ENCODE measurements around the gene MORN5. TPM values are rescaled to one million over a fixed set of nuclear protein-coding genes. Genes with fewer than 3 reads are reported as not detected.

MORN5 gene
- total RNA-seq, 2 donors from 2014 or later = not detected

DNA sequence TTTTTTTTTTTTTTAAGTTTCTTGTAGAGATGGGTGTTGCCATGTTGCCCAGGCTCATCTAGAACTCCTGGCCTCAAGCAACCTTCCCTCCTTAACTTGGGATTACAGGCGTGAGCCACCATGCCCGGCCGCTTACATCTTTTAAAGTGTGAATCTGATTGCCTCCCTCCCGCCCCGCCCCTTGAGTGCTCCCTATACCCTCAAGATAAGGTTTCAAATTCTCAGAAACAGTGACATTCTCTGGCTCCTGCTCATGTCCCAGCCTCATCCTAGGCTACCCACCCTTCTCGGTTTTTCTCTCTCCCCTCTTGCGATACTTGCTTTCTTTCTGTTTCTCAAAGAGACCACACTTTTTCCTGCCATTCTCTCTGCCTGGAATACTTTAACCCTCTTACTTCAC is 12.4 kb downstream of the MORN5 start:
- Mint-ChIP-seq H3K36me3 (ENCODE audit: insufficient read depth in 2 of 2) (no peaks in the 10 kb centered on the region), H3K27me3 (ENCODE audit: low read depth) (peaks cover 36% of the 10 kb centered on the region), H3K4me1 (ENCODE audit: low read depth) (no peaks in the 10 kb centered on the region), H3K27ac (no peak overlapping the region), H3K9me3 (no peaks in the 10 kb centered on the region), H3K4me3 (no peak overlapping the region)
- no peak for ATAC-seq (replicated peaks in 1 of 2)
- DNase-seq = no peak

DNA sequence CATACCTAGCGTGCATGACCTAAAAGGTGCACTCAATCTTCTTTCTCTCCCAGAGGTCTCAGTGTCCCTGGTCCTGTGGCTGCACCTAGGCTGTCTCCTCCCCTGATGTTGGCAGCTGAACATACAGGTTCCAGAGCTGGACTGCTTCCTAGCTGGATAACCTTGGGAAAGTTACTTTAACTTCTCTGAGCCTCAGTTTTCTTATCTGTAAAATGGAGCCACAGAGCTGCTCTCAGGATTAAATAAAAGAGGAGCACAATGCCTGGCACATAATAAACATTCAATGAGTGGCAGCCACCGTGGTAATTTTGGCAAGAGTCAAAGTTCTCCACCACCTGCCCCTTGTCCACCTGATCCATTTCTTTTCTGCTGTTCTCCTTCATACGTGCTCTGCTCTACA is 14.0 kb downstream of the MORN5 start:
- Mint-ChIP-seq H3K36me3 (ENCODE audit: insufficient read depth in 2 of 2) (no peaks in the 10 kb centered on the region), H3K4me1 (ENCODE audit: low read depth) (no peaks in the 10 kb centered on the region), H3K9me3 (no peaks in the 10 kb centered on the region), H3K27ac (no peak overlapping the region), H3K4me3 (no peak overlapping the region), H3K27me3 (ENCODE audit: low read depth) (peaks cover 32% of the 10 kb centered on the region)
- DNase-seq (no peak), ATAC-seq (replicated peaks in 1 of 2) (no peak)

DNA sequence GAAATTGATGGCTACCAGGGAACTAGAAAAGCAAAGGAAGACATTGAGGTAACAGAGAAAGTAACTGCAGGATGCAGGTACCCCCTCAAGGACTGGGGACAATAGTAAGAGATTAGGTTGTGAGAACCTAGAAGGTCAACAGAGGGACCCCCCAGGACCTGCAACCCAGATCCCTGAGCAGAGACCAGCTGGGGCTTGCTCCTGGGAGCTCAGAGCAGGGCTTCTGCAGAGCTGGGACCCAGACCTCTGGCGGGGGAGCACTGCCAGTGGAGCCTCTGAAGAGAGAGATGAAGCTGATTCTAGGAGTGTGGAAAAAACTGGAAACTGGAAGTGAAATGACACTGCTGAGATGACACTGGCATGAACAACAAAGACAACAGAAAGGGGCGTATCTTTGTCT is 17.2 kb downstream of the MORN5 start:
- H3K4me3 Mint-ChIP-seq = no peak overlapping the region
- DNase-seq = no peak
- H3K9me3 Mint-ChIP-seq = no peaks in the 10 kb centered on the region
- peaks cover 29% of the 10 kb centered on the region for H3K27me3 Mint-ChIP-seq (ENCODE audit: low read depth)
- H3K36me3 Mint-ChIP-seq (ENCODE audit: insufficient read depth in 2 of 2) = no peaks in the 10 kb centered on the region
- ATAC-seq (replicated peaks in 1 of 2) = no peak
- no peak overlapping the region for H3K27ac Mint-ChIP-seq
- no peaks in the 10 kb centered on the region for H3K4me1 Mint-ChIP-seq (ENCODE audit: low read depth)

DNA sequence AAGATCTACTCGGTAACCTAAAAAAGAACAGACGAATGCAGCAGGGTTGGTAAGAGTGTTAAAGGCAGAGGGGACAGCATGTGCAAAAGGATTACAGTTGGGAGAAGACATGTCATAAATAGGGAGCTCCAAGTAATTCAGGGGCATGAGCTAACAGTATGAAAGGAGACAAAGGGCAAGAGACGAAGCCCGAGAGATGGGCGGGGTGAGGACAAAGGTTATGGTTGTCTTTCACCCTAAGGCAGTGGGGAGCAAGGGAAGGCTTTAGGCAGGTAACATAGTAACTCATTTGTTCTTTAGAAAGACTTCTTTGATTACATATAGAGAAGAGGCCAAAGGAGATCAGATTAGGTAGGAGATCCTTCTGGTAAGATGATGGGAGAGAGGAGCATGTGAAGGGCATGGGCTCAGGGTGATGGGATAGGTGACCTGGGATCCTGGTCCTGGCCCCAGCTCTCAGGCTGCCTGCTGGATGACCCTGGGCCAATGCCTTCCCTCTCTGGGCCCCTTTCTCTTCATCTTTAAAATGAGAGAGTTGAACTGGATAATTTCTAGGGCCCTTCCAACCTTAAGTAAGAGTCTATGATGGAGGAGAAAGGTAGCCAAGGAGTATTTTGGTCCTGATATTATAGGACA is 19.5 kb downstream of the MORN5 start:
- DNase-seq (no peak), ATAC-seq (replicated peaks in 1 of 2) (no peak)
- Mint-ChIP-seq H3K27me3 (ENCODE audit: low read depth) (peaks cover 20% of the 10 kb centered on the region), H3K4me3 (no peak overlapping the region), H3K9me3 (no peaks in the 10 kb centered on the region), H3K36me3 (ENCODE audit: insufficient read depth in 2 of 2) (no peaks in the 10 kb centered on the region), H3K4me1 (ENCODE audit: low read depth) (no peaks in the 10 kb centered on the region), H3K27ac (no peak overlapping the region)

GRCh38 chr9:122179690-122180074 is 20.0 kb downstream of the MORN5 start:
- Mint-ChIP-seq H3K4me3 (no peak overlapping the region), H3K36me3 (ENCODE audit: insufficient read depth in 2 of 2) (no peaks in the 10 kb centered on the region), H3K27ac (no peak overlapping the region), H3K4me1 (ENCODE audit: low read depth) (no peaks in the 10 kb centered on the region), H3K27me3 (ENCODE audit: low read depth) (peaks cover 20% of the 10 kb centered on the region), H3K9me3 (no peaks in the 10 kb centered on the region)
- ATAC-seq (replicated peaks in 1 of 2) = no peak
- no peak for DNase-seq

DNA sequence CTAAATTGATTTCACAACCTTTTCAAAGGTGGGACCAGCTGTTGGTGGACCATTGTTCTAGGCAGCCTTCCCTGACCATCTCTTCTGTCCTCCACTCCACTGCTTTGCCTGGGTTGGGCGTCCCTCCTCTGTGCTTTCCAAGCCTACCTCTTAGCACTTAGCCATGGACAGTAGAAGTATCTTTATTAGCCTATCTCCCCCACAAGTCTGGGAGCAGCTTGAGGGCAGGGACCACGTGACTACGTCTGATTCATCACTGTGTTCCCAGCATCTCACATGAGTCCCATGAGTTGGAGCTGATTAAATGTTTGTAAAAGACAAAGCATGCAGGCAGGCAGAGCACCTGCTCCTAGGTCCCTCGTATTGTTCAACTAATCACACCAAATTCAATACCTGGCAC is 20.9 kb downstream of the MORN5 start:
- Mint-ChIP-seq H3K4me3 (no peak overlapping the region), H3K27ac (no peak overlapping the region), H3K36me3 (ENCODE audit: insufficient read depth in 2 of 2) (no peaks in the 10 kb centered on the region), H3K4me1 (ENCODE audit: low read depth) (no peaks in the 10 kb centered on the region), H3K27me3 (ENCODE audit: low read depth) (peaks cover 20% of the 10 kb centered on the region), H3K9me3 (no peaks in the 10 kb centered on the region)
- DNase-seq (no peak), ATAC-seq (replicated peaks in 1 of 2) (no peak)

DNA sequence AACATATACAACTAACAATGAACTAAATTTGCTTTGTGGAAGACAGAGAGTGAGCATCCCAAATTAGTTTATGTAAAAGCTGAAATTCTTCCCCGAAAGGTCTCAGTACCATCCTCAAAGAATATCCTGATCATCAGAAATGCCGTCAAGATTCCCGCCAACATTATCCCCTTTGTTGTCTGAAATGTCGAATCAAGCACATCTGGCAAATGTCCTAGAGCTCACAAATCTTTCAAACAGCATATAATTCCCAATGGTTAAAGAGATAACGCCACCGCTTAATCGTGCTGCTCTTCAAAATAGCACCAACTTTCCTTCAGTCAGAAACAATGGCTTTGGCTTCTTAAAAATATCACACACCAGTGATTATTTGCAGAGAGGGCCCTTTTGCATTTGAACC is 23.8 kb downstream of the MORN5 start:
- no peak overlapping the region for H3K4me3 Mint-ChIP-seq
- H3K9me3 Mint-ChIP-seq = no peaks in the 10 kb centered on the region
- peaks cover 20% of the 10 kb centered on the region for H3K27me3 Mint-ChIP-seq (ENCODE audit: low read depth)
- no peaks in the 10 kb centered on the region for H3K4me1 Mint-ChIP-seq (ENCODE audit: low read depth)
- H3K36me3 Mint-ChIP-seq (ENCODE audit: insufficient read depth in 2 of 2) = no peaks in the 10 kb centered on the region
- no peak for DNase-seq
- no peak for ATAC-seq (replicated peaks in 1 of 2)
- H3K27ac Mint-ChIP-seq = no peak overlapping the region

- ATAC-seq (replicated peaks in 1 of 2) (no peak), DNase-seq (no peak)
- Mint-ChIP-seq H3K4me3 (no peak overlapping the region), H3K27ac (no peak overlapping the region), H3K4me1 (ENCODE audit: low read depth) (no peaks in the 10 kb centered on the region), H3K36me3 (ENCODE audit: insufficient read depth in 2 of 2) (no peaks in the 10 kb centered on the region), H3K9me3 (no peaks in the 10 kb centered on the region), H3K27me3 (ENCODE audit: low read depth) (peaks cover 12% of the 10 kb centered on the region)
These were observed 24.8 kb downstream of the MORN5 start for GRCh38 chr9:122184551-122184950.

DNA sequence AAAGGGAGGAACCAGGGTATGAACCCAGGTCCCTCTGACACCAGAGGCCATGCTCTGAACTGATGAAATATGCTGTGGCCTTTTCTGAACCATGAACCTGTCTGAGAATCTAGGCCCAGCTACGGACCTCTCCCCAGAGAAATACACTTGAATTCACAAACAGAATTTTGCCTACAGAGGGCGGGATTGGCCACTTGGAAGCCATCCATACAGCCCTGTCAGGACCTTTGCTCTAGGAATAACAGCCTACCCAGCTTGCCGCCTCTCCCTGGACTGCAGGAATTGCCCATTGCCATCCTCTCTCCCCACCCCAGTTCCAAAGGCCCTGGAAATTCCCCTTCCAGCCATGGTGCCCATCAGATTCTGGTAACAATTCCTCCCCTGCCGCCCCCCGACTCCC is 26.6 kb downstream of the MORN5 start:
- DNase-seq (no peak), ATAC-seq (replicated peaks in 1 of 2) (no peak)
- H3K36me3 Mint-ChIP-seq (ENCODE audit: insufficient read depth in 2 of 2) = no peaks in the 10 kb centered on the region
- no peak overlapping the region for H3K27ac Mint-ChIP-seq
- peaks cover 12% of the 10 kb centered on the region for H3K27me3 Mint-ChIP-seq (ENCODE audit: low read depth)
- H3K9me3 Mint-ChIP-seq = no peaks in the 10 kb centered on the region
- no peaks in the 10 kb centered on the region for H3K4me1 Mint-ChIP-seq (ENCODE audit: low read depth)
- no peak overlapping the region for H3K4me3 Mint-ChIP-seq

GRCh38 chr9:122186777-122187470 is 27.2 kb downstream of the MORN5 start:
- DNase-seq (no peak), ATAC-seq (replicated peaks in 1 of 2) (no peak)
- Mint-ChIP-seq H3K4me3 (no peak overlapping the region), H3K4me1 (ENCODE audit: low read depth) (no peaks in the 10 kb centered on the region), H3K36me3 (ENCODE audit: insufficient read depth in 2 of 2) (no peaks in the 10 kb centered on the region), H3K27me3 (ENCODE audit: low read depth) (peaks cover 12% of the 10 kb centered on the region), H3K27ac (no peak overlapping the region), H3K9me3 (no peaks in the 10 kb centered on the region)

DNA sequence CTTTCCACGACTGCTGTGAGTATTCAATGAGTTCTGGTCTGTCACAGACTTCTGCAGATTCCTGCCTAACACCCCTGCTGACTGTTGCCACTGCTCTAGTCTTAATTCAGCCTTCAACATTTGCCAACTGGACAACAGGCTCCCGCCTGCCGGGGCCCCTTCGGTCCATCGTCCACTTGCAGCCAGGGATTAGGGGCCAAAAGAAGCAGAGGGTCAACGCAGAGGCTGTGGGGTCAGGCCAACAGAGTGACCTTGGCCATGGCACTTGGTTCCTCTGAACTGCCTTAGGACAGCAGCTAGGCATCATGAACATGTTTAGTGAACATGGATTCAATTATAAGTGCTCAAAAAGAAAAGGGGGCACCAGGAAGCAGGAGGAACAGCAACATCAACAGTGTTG is 28.7 kb downstream of the MORN5 start:
- Mint-ChIP-seq H3K27ac (no peak overlapping the region), H3K4me3 (no peak overlapping the region), H3K27me3 (ENCODE audit: low read depth) (peaks cover 3% of the 10 kb centered on the region), H3K36me3 (ENCODE audit: insufficient read depth in 2 of 2) (no peaks in the 10 kb centered on the region), H3K4me1 (ENCODE audit: low read depth) (no peaks in the 10 kb centered on the region), H3K9me3 (no peaks in the 10 kb centered on the region)
- no peak for ATAC-seq (replicated peaks in 1 of 2)
- no peak for DNase-seq

- peak in 1 of 2 donors; percentile 13 for DNase-seq
- peak; percentile 43 to 70 for ATAC-seq (replicated peaks in 1 of 2)
- H3K27ac Mint-ChIP-seq = no peak overlapping the region
- no peak overlapping the region for H3K4me3 Mint-ChIP-seq
- no peaks in the 10 kb centered on the region for H3K4me1 Mint-ChIP-seq (ENCODE audit: low read depth)
- no peaks in the 10 kb centered on the region for H3K27me3 Mint-ChIP-seq (ENCODE audit: low read depth)
- no peaks in the 10 kb centered on the region for H3K36me3 Mint-ChIP-seq (ENCODE audit: insufficient read depth in 2 of 2)
- no peaks in the 10 kb centered on the region for H3K9me3 Mint-ChIP-seq
These were observed 31.1 kb downstream of the MORN5 start for GRCh38 chr9:122190597-122191381.

- DNase-seq = no peak
- Mint-ChIP-seq H3K27ac (no peak overlapping the region), H3K9me3 (no peaks in the 10 kb centered on the region), H3K36me3 (ENCODE audit: insufficient read depth in 2 of 2) (no peaks in the 10 kb centered on the region), H3K27me3 (ENCODE audit: low read depth) (no peaks in the 10 kb centered on the region), H3K4me3 (no peak overlapping the region), H3K4me1 (ENCODE audit: low read depth) (no peaks in the 10 kb centered on the region)
- ATAC-seq (replicated peaks in 1 of 2) = no peak
These were observed 31.9 kb downstream of the MORN5 start for GRCh38 chr9:122191584-122191983.

Data from activated T-cell treated with anti-CD3 and anti-CD28 coated beads, Interleukin-2, amount 50 U/mL, for 72 hours (primary cell).